ENCODE results near the gene BMPR1A. TPM values are rescaled to one million over a fixed set of nuclear protein-coding genes. Genes with fewer than 3 reads are reported as not detected.

Gene BMPR1A
- total RNA-seq, 1 experiment from 2014 or later, result 21.4 TPM

DNA sequence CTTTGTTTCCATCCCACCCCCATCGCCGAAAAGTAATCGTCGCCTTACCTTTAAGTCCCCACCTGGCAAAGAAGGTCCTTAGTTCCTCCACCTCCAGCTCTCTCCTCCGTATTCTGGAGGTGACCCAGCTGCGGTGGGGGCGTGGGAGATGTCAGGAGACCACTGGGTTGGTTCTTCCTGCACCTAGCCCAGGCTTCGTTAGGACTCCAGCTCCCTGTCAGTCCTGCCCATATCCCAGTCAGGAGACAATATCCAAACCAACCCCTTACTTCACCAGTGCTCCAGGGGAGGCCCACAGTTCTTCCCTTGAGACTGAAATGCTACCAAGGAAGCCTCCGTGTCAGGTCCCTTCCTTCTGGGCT is 212.6 kb downstream of the BMPR1A start:
- peaks cover 16% of the 10 kb centered on the region for H3K4me1 Mint-ChIP-seq (ENCODE audit: low read depth, unreplicated experiment)
- no peak for DNase-seq
- intact Hi-C loops (cut with micrococcal nuclease; ENCODE audit: unreplicated experiment), result no loop called here
- no peaks in the 10 kb centered on the region for H3K27me3 Mint-ChIP-seq (ENCODE audit: unreplicated experiment)
- H3K9me3 Mint-ChIP-seq (ENCODE audit: low read depth, unreplicated experiment), result no peaks in the 10 kb centered on the region
- CTCF ChIA-PET, result no interaction called here
- no peak overlapping the region for H3K27ac Mint-ChIP-seq (ENCODE audit: unreplicated experiment)
- H3K36me3 Mint-ChIP-seq (ENCODE audit: insufficient read depth, unreplicated experiment), result peaks cover 9% of the 10 kb centered on the region
- TF ChIP-seq, protein P1, sequence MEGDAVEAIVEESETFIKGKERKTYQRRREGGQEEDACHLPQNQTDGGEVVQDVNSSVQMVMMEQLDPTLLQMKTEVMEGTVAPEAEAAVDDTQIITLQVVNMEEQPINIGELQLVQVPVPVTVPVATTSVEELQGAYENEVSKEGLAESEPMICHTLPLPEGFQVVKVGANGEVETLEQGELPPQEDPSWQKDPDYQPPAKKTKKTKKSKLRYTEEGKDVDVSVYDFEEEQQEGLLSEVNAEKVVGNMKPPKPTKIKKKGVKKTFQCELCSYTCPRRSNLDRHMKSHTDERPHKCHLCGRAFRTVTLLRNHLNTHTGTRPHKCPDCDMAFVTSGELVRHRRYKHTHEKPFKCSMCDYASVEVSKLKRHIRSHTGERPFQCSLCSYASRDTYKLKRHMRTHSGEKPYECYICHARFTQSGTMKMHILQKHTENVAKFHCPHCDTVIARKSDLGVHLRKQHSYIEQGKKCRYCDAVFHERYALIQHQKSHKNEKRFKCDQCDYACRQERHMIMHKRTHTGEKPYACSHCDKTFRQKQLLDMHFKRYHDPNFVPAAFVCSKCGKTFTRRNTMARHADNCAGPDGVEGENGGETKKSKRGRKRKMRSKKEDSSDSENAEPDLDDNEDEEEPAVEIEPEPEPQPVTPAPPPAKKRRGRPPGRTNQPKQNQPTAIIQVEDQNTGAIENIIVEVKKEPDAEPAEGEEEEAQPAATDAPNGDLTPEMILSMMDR (IDR thresholded peaks at IDR 0.05; ENCODE audit: unreplicated experiment), result no peak
- H3K4me3 Mint-ChIP-seq (ENCODE audit: low read depth, unreplicated experiment), result peak overlapping the region; percentile 36
- no TSS peak for BruUV-seq (replicated peaks)

DNA sequence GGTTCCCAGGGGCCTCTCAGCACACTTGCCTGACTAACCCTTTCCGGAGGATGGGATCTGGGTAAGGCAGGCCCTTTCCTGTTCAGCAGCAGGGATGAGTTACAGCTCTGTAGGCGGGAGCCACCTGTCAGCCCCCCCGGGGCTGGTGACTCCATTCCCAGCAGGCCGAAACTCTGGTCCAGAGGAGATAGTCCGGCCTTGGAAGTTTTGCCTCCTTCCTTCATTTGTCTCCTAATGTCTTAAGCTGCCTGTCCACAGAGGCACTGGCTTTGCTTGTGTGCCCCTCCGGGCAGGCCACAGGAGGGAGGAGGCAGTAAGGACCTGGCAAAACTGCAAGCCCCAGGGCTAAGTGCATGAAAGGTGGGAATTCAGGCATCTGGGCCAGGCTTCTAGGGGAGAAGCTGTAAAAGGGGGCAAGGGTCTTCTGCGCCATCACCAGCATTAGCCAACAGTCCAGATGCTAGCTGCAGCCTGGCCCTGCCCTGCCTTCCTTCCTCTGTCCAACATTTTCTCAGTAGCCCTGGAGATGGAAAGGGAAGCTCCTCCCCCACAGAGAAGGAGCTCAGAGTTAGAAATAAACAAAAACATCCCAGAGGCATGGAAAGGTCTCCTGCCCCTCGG is 213.1 kb downstream of the BMPR1A start:
- CTCF ChIA-PET, result no interaction called here
- BruUV-seq (replicated peaks), result no TSS peak
- no peaks in the 10 kb centered on the region for H3K9me3 Mint-ChIP-seq (ENCODE audit: low read depth, unreplicated experiment)
- no peak overlapping the region for H3K27ac Mint-ChIP-seq (ENCODE audit: unreplicated experiment)
- DNase-seq, result no peak
- intact Hi-C loops (cut with micrococcal nuclease; ENCODE audit: unreplicated experiment), result loop anchor here (5.0 kb wide), 1 partner anchor 123 kb away; the partner anchor contains the start of gene GLUD1
- peaks cover 22% of the 10 kb centered on the region for H3K4me1 Mint-ChIP-seq (ENCODE audit: low read depth, unreplicated experiment)
- peaks cover 9% of the 10 kb centered on the region for H3K36me3 Mint-ChIP-seq (ENCODE audit: insufficient read depth, unreplicated experiment)
- TF ChIP-seq, protein P1 (IDR thresholded peaks at IDR 0.05; ENCODE audit: unreplicated experiment), result no peak
- H3K27me3 Mint-ChIP-seq (ENCODE audit: unreplicated experiment), result no peaks in the 10 kb centered on the region
- no peak overlapping the region for H3K4me3 Mint-ChIP-seq (ENCODE audit: low read depth, unreplicated experiment)

DNA sequence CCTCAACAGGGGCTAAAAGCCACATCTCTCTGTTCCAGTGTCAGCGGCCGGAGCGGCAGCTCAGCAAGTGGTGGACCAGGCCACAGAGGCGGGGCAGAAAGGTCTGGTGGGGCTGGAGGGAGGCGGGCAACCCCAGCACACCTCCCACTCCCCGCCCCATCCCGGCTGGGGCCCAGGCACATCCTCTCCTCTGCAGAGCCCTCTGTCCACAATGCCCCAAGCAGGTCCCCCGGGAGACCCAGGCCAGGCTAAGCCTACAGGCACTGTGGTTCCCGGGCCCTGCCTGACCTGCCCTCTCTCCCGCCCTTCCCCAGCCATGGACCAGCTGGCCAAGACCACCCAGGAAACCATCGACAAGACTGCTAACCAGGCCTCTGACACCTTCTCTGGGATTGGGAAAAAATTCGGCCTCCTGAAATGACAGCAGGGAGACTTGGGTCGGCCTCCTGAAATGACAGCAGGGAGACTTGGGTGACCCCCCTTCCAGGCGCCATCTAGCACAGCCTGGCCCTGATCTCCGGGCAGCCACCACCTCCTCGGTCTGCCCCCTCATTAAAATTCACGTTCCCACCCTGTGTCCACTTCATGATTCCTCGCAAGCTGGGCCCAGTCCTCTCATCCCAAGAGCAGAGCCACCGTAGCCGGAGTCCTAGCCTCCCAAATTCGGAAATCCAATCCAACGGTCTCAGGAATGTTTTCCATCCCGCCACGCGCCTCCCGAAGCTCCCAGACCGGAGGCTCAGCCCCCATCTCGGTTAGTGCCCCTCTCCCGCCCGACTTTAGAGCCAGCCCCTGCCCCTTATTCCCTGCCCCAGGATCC is 214.0 kb downstream of the BMPR1A start:
- Mint-ChIP-seq H3K27me3 (ENCODE audit: unreplicated experiment) (no peaks in the 10 kb centered on the region), H3K4me1 (ENCODE audit: low read depth, unreplicated experiment) (peaks cover 27% of the 10 kb centered on the region), H3K4me3 (ENCODE audit: low read depth, unreplicated experiment) (peak overlapping the region; percentile 74), H3K27ac (ENCODE audit: unreplicated experiment) (no peak overlapping the region), H3K36me3 (ENCODE audit: insufficient read depth, unreplicated experiment) (peaks cover 9% of the 10 kb centered on the region), H3K9me3 (ENCODE audit: low read depth, unreplicated experiment) (no peaks in the 10 kb centered on the region)
- intact Hi-C loops (cut with micrococcal nuclease; ENCODE audit: unreplicated experiment), result loop anchor here (5.0 kb wide), 1 partner anchor 122 kb away; the partner anchor contains the start of gene GLUD1
- TF ChIP-seq, protein P1 (IDR thresholded peaks at IDR 0.05; ENCODE audit: unreplicated experiment), result no peak
- no peak for DNase-seq
- CTCF ChIA-PET, result interaction anchor here (1.0 kb wide), 1 partner anchor 16 kb away, joined by 5 read pairs; no protein-coding TSS in a partner anchor
- BruUV-seq (replicated peaks), result TSS peak; percentile 66

DNA sequence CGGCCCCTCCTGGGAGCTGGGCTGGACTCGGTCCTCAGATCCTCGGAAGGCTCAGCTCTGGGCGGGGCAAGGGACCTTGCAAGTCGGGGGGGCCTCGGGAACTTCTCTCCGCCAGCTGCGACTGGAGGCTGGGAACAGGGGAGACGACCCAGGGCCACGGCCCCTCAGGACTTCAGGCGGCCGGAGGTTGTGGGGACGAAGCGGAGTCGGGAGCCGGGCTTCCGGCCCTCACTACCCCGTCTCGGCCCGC is 214.5 kb downstream of the BMPR1A start:
- TF ChIP-seq, protein P1 (IDR thresholded peaks at IDR 0.05; ENCODE audit: unreplicated experiment), result no peak
- Mint-ChIP-seq H3K36me3 (ENCODE audit: insufficient read depth, unreplicated experiment) (peaks cover 9% of the 10 kb centered on the region), H3K4me3 (ENCODE audit: low read depth, unreplicated experiment) (peak overlapping the region; percentile 74), H3K27me3 (ENCODE audit: unreplicated experiment) (no peaks in the 10 kb centered on the region), H3K27ac (ENCODE audit: unreplicated experiment) (no peak overlapping the region), H3K4me1 (ENCODE audit: low read depth, unreplicated experiment) (peaks cover 27% of the 10 kb centered on the region), H3K9me3 (ENCODE audit: low read depth, unreplicated experiment) (no peaks in the 10 kb centered on the region)
- DNase-seq, result no peak
- intact Hi-C loops (cut with micrococcal nuclease; ENCODE audit: unreplicated experiment), result loop anchor here (5.0 kb wide), 1 partner anchor 121 kb away; the partner anchor contains the start of gene GLUD1
- no TSS peak for BruUV-seq (replicated peaks)
- CTCF ChIA-PET, result interaction anchor here (1.0 kb wide), 1 partner anchor 16 kb away, joined by 5 read pairs; no protein-coding TSS in a partner anchor

Measured in Calu3 (cell line).